HG03521 (cell line): Measurements from ENCODE around the gene NECTIN3.
A peak's percentile ranks its signal among the peaks of the same experiment; 100 is the strongest.

ENCODE experiments used
- ATAC-seq: cut with Tn5 transposase; IDR thresholded peaks from one replicate; pipeline ENCODE4 v1.9.1; 2021; ENCODE audit warnings: mild to moderate bottlenecking, moderate library complexity; ENCODE audit not compliant: unreplicated experiment

NECTIN3 gene, protein sequence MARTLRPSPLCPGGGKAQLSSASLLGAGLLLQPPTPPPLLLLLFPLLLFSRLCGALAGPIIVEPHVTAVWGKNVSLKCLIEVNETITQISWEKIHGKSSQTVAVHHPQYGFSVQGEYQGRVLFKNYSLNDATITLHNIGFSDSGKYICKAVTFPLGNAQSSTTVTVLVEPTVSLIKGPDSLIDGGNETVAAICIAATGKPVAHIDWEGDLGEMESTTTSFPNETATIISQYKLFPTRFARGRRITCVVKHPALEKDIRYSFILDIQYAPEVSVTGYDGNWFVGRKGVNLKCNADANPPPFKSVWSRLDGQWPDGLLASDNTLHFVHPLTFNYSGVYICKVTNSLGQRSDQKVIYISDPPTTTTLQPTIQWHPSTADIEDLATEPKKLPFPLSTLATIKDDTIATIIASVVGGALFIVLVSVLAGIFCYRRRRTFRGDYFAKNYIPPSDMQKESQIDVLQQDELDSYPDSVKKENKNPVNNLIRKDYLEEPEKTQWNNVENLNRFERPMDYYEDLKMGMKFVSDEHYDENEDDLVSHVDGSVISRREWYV

GRCh38 chr3:111071257-111072030 lies at the start of gene NECTIN3:
Gene NECTIN3, plus strand, starts transcription at chr3:111071816. Its CDS starts 202 bp downstream, at chr3:111072018.
- peak; percentile 88 for ATAC-seq

- no peak for ATAC-seq
Observed at GRCh38 chr3:111027868-111028267, 43.7 kb upstream of the NECTIN3 start.

- ATAC-seq = no peak
Observed at GRCh38 chr3:111031538-111031937, 40.1 kb upstream of the NECTIN3 start.

GRCh38 chr3:111032677-111033076 lies 38.9 kb upstream of the NECTIN3 start:
- no peak for ATAC-seq

- no peak for ATAC-seq
Observed at GRCh38 chr3:111033470-111034050, 38.1 kb upstream of the NECTIN3 start.

DNA sequence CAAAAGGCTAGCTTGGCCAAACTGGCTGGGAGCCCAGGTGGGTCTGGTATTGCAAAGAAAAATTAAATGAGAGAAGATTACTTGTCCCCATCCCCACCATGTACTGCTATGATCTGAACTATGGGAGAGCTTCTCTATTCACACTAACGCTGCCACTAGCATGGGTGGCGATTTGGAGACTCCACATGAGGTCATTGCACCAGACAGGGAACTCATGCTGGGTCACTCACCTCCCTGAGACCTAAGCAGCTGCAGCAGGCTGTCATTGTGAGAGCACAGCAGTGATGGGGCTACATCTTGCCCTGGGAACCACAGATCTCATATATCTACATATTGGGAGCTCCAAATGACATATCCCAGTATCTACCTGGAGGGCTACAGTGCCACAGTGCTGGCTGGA lies 36.3 kb upstream of the NECTIN3 start:
- ATAC-seq = no peak

DNA sequence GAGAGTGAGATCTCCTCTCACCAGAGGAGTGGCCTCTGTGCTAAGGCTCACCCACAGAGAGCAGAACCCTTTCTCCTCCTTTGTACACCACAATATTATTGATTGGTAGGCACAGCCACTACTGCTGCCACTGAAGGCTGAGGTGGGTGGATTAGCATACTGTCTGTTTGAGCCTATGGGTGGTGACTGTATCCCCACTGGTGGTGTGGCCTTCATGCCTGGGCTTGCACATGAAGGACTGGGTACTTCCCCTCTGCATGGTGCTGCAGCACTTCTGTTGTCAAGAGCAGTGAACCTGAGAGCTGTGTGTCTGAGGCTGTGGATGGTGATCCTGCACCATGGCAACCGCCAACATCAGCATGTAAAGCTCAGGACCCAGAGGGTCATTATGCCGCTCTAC lies 35.7 kb upstream of the NECTIN3 start:
- ATAC-seq = no peak

DNA sequence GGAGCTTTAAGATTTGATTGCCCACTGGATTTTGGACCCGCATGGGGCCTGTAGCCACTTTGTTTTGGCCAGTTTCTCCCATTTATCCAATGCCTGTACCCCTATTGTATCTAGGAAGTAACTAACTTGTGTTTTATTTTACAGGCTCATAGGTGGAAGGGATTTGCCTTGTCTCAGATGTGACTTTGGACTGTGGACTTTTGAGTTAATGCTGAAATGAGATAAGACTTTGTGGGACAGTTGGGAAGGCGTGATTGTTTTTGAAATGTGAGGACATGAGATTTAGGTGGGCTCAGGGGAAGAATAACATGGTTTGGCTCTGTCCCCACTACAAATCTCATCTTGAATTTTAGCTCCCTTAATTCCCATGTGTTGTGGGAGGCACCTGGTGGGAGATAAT lies 30.7 kb upstream of the NECTIN3 start:
- ATAC-seq = no peak

DNA sequence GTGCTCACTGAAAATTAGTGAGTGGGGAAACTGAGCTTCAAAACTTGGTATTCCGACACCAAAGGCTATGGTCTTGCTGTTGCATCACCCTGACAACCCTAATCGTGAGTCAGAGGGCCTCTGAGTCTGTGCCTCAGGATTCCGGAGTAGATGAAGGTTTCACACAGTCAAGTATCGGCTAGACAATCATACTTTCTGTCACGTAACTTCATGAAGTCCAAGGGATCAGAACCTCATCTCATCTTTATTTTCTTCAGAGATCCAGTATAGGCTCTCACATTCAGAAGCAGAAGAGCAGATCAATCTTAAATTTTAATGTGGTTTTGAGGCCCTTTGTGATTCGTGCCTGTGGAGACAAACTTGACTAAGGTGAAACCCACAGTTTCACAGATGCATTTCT lies 26.1 kb upstream of the NECTIN3 start:
- no peak for ATAC-seq

DNA sequence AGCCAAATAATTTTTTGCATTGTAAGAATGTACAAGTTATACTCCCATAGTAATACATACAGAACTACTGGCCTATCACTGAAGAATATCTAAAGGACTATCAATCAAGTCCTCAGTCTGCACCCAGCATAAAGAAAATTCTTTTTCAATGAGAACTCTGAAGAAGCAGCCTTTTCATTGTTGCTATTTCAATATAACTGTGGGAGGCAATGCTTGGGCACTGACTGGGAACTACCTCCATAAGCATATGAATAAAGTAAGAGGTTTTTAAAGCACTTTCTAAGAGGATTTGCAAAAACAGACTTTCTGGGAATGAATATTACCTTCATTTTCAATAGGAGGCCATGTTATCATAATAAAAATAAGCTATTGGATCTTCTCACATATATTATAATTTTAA lies 24.6 kb upstream of the NECTIN3 start:
- no peak for ATAC-seq

DNA sequence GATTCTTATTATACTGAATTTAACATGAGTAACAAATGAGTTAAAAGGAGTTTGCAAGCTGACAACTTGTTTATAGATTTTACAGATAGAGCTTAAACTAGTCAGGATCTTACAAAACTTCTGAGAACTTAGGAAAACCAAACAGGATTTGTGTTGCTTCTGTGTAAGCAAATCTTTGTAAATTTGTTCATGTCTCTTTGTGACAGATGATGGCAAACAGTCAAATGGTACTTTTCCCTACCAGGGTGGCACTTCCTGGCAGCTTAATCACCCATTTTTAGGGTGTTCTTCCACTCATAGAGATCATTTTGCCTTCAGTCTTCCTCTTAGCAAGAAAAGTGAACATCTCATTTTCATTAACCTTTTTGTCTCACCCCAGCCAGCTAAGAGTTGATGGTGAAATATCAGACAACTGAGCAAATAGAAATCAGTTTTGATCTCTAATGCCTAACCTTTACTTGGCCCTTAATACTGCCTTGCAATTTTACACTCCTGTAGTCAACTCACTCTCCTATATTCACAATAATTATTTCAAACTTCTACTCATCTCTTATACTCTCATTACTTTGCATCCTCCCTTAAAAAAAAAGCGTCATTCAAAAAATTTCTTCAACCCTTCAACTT lies 23.7 kb upstream of the NECTIN3 start:
- no peak for ATAC-seq

GRCh38 chr3:111051354-111051753 lies 20.3 kb upstream of the NECTIN3 start:
- no peak for ATAC-seq

DNA sequence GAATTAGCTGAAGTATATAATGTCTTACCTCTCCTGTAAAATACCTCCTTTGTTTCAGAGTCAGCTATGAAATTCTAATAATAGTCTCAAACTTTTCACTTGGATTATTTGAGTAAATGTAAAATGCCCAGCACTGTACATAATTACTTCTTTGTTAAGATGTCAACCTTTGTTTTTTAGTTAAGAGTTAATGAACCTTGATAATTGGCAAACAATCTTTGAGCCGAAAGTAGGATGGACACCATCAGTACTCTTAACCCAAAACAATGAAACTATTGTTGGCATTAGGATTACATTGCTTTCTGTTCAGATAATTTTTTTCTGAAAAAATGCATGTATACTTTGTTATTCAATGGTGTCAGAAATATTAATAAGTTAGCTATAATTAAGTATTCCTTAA lies 3.0 kb upstream of the NECTIN3 start:
- no peak for ATAC-seq

DNA sequence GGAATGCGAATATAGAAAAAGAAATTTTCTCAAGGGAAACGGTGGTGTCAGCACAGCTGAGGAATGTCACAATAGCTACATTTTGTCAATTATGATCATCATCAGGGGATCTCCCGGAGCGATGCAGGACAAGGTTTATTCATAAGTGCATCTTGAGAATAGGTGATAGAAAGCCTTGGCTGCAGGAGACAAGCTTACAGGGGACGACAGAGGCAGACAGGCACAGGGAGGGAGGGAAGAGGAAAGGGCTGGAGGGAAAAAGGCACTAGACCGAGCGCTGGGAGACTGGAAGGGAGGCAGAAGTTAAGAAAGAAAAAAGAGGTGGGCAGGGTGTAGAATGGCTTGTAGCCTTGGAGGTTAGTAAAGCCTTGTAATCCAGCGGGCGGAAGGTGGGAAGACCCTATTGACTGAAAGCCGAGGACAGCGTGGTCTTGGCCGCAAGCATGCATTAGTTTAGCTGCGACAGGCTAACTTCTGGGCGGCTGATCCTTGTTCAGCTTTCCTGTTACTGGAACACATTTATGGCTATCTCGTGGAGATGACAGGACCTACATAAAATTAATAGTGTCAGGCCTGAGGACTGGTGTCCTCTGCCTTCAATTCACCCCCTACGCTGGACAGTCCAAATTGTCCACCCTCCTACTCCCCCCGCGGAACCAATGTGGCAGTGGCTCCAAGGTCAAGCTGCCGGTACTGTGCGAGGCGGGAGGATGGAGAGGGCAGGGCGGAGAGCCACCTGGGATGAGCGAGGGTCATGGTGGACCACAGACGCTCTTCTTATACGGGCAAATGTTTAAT lies 1.4 kb upstream of the NECTIN3 start:
- ATAC-seq = no peak

DNA sequence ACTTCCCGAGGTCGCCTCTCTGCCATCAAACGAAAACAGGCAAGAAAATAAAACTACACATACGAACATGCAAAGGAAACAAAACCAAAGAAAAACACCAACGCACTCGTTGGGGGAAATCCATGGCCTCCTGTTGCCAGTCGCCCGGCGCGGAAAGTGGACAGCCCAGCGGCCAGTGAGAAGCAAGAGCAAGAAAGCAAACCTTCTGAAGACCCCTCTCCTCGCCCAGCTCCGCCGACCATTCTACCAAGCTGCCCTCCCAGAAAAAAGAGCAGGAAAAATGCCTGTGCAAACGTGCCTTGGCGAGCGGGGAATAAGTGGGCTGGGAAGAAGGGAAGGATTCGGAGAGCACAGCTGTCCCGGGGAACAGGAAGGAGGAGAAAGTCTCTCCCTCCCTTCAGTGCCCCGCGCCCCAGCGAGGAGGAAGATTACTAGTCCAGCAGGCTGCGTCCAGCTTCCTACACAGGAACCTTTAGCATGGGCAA lies 802 bp upstream of the NECTIN3 start:
- ATAC-seq = no peak

DNA sequence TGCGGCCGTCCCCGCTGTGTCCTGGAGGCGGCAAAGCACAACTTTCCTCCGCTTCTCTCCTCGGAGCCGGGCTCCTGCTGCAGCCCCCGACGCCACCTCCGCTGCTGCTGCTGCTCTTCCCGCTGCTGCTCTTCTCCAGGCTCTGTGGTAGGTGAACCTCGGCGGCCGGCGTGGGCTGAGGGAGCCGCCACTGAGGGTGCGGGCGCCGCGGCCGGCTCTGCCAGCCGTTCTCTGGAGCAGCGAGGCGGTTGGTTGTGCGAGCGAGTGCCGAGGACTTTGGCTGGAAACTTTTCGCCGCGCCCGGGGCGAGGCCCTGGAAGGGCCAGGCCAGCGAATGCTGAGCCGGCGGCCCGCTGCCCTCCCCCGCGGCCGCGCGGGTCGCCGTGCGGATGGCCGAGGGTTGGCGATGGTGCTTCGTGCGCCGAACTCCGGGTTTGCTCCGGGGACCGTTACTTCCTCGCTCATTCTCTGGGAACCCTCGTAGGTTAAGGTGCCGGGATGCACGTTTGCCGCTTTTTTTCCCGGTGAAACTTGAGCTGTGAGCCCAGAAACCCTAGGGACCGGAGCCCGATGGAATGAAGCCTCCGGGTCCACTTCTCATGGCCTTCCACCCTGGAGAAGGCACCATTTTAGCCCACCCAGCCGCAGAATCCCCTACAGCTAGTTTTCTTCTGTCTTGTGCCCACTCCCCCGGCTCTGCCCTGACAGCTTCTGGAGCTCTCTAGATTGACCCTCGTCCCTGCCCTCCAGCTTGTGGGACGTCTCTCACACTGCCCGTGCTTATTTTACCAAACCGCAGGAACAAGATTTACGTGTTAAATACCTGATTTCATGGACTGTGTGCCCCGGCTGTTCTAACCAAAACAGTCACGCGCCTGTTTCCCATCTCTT lies 660 bp downstream of the NECTIN3 start:
- ATAC-seq = peak; percentile 14

DNA sequence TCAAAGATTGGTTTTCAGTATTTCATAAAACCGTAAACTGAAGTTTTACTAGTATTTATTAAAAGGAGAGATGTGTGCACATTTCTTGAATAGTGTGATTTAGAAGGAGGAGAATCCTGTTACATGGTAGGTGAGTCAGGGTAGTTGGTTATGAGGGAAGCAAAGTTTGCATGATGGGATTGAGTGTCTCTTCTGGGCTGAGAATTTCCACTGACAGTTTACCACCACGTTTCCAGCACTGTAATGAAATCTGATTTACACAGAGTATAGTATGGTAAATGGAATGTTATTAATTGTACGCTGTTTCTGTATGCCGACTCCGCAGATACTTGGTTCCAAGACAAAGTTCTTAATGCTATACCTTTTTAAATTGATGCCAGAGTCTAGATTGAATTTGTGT lies 1.6 kb downstream of the NECTIN3 start:
- ATAC-seq = no peak

DNA sequence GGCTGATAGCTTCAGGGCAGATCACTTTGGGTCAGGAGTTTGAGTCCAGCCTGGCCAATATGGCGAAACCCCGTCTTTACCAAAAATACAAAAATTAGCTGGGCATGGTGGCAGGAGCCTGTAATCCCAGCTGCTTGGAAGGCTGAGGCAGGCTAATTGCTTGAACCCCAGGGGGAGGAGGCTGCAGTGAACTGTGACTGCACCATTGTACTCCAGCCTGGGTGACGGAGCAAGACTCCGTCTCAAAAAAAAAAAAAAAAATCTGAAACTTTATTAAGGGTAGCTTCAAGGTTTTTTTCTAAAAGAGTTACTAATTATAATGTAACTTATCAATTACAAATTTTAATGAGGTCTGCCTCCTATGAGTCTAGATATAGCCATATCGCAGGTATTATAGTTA lies 5.1 kb downstream of the NECTIN3 start:
- ATAC-seq = no peak

DNA sequence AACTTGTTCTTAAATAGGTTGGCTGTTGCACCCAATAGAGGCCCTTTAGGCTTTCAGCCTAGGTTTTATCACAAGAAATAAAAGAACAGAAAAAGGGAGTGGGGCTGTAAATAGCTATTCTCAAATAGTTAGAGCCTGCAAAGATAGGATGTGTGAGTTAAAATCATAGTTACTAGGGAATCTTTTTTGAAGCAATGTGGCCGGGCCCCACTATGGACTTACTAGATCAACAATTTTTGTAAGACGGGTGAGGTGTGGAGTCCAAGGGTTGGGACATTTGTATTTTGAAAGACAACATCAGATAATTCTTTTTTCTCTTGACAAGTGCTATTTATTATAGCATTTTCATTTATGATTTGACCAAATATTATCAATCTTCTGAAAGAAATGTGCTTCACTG lies 5.8 kb downstream of the NECTIN3 start:
- ATAC-seq = no peak
